ENCODE results near the gene ALAD.
A peak's percentile ranks its signal among the peaks of the same experiment; 100 is the strongest.

ALAD gene

DNA sequence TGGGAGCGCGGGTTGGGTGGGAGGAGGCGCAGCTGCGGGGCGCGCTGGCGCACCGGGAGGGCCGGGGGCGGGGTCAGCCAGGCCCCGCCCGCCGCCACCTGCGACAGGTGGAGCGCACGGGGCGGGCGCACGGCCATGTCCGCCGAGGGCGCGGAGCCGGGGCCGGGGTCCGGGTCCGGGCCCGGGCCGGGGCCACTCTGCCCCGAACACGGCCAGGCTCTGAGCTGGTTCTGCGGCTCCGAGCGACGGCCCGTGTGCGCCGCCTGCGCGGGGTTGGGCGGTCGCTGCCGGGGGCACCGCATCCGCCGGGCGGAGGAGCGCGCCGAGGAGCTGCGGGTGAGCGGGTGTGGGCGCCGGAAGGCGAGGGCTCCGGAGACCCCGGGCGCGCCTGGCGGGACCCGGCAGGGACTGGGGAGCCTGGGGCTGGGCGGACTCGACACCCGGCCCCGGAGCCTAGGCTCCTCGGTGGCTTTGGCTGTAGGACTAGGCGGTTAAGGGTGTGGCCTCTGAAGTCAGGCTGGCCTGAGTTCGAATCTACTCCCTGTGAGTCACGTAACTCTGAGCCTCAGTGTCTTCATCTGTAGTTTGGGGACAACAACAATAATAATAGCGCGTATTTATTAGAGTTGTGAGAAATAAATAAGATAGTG is 51.5 kb downstream of the ALAD start, which contains the start of gene BSPRY:
BSPRY (plus strand) TSS at position 97 of the 650 bp plus-strand sequence; CDS start at position 136, 39 bp downstream.
- no peak within 1 kb of the TSS for H3K9ac ChIP-seq (ENCODE audit: low read depth, low read length)

GRCh38 chr9:113349066-113349444 is 52.0 kb downstream of the ALAD start:
- H3K27me3 ChIP-seq (ENCODE audit: insufficient read depth, low read length, poor library complexity): peaks cover 27% of the 10 kb centered on the region

More for the DNA sequence above, 51.5 kb downstream of the ALAD start, which contains the start of gene BSPRY:
- Histone ChIP-seq H3K4me2 (ENCODE audit: insufficient read depth, low read length) (peak within 1 kb of the TSS; percentile 50), H2AFZ (ENCODE audit: low read depth, low read length) (no peak within 1 kb of the TSS), H3K79me2 (ENCODE audit: insufficient read depth, low read length) (no peaks in the 10 kb centered on the region), H3K36me3 (ENCODE audit: insufficient read depth, low read length) (no peaks in the 10 kb centered on the region), H3K9me3 (ENCODE audit: insufficient read depth, low read length, severe bottlenecking) (no peaks in the 10 kb centered on the region), H3K4me1 (ENCODE audit: insufficient read depth, low read length) (peaks cover 5% of the 10 kb centered on the region; the same call in 1 of the 2 replicates), H3K4me3 (ENCODE audit: low read depth in 1 of 2, low read length in 2 of 2) (no peak within 1 kb of the TSS), H3K27ac (ENCODE audit: low read length) (no peak within 1 kb of the TSS), H3K27me3 (ENCODE audit: insufficient read depth, low read length, poor library complexity) (peaks cover 32% of the 10 kb centered on the region), H4K20me1 (ENCODE audit: insufficient read depth, low read length) (no peaks in the 10 kb centered on the region)
- peak; percentile 78 for ATAC-seq (ENCODE audit: insufficient read depth, low read depth)
- peak; percentile 24 for DNase-seq
- TF ChIP-seq, protein P1, sequence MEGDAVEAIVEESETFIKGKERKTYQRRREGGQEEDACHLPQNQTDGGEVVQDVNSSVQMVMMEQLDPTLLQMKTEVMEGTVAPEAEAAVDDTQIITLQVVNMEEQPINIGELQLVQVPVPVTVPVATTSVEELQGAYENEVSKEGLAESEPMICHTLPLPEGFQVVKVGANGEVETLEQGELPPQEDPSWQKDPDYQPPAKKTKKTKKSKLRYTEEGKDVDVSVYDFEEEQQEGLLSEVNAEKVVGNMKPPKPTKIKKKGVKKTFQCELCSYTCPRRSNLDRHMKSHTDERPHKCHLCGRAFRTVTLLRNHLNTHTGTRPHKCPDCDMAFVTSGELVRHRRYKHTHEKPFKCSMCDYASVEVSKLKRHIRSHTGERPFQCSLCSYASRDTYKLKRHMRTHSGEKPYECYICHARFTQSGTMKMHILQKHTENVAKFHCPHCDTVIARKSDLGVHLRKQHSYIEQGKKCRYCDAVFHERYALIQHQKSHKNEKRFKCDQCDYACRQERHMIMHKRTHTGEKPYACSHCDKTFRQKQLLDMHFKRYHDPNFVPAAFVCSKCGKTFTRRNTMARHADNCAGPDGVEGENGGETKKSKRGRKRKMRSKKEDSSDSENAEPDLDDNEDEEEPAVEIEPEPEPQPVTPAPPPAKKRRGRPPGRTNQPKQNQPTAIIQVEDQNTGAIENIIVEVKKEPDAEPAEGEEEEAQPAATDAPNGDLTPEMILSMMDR (IDR thresholded peaks at IDR 0.05; ENCODE audit: borderline replicate concordance, extremely low read depth, low read length, poor library complexity, severe bottlenecking): no peak
- no peak for TF ChIP-seq EZH2 (IDR thresholded peaks at IDR 0.05; ENCODE audit: borderline replicate concordance, low read depth, low read length, severe bottlenecking)

GRCh38 chr9:113348437-113348836 is 52.6 kb downstream of the ALAD start:
- TF ChIP-seq, protein P1 (IDR thresholded peaks at IDR 0.05; ENCODE audit: borderline replicate concordance, extremely low read depth, low read length, poor library complexity, severe bottlenecking): no peak
- no peak for TF ChIP-seq EZH2 (IDR thresholded peaks at IDR 0.05; ENCODE audit: borderline replicate concordance, low read depth, low read length, severe bottlenecking)
- peaks cover 24% of the 10 kb centered on the region for H3K27me3 ChIP-seq (ENCODE audit: insufficient read depth, low read length, poor library complexity)
- ATAC-seq (ENCODE audit: insufficient read depth, low read depth) (no peak), DNase-seq (no peak)
- no peak overlapping the region for H3K27ac ChIP-seq (ENCODE audit: low read length)
- H3K4me1 ChIP-seq (ENCODE audit: insufficient read depth, low read length): peaks cover 13% of the 10 kb centered on the region
- H3K4me3 ChIP-seq (ENCODE audit: low read depth in 1 of 2, low read length in 2 of 2): no peak overlapping the region
- no peaks in the 10 kb centered on the region for H3K9me3 ChIP-seq (ENCODE audit: insufficient read depth, low read length, severe bottlenecking)
- H3K4me2 ChIP-seq (ENCODE audit: insufficient read depth, low read length): no peak overlapping the region
- no peaks in the 10 kb centered on the region for H3K36me3 ChIP-seq (ENCODE audit: insufficient read depth, low read length)
- no peaks in the 10 kb centered on the region for H3K79me2 ChIP-seq (ENCODE audit: insufficient read depth, low read length)
- H3K9ac ChIP-seq (ENCODE audit: low read depth, low read length): no peak overlapping the region
- H4K20me1 ChIP-seq (ENCODE audit: insufficient read depth, low read length): no peaks in the 10 kb centered on the region
- H2AFZ ChIP-seq (ENCODE audit: low read depth, low read length): no peak overlapping the region

More at GRCh38 chr9:113349066-113349444, 52.0 kb downstream of the ALAD start:
- Histone ChIP-seq H3K9ac (ENCODE audit: low read depth, low read length) (no peak overlapping the region), H3K27ac (ENCODE audit: low read length) (no peak overlapping the region), H3K9me3 (ENCODE audit: insufficient read depth, low read length, severe bottlenecking) (no peaks in the 10 kb centered on the region), H2AFZ (ENCODE audit: low read depth, low read length) (no peak overlapping the region), H4K20me1 (ENCODE audit: insufficient read depth, low read length) (no peaks in the 10 kb centered on the region), H3K4me3 (ENCODE audit: low read depth in 1 of 2, low read length in 2 of 2) (no peak overlapping the region), H3K79me2 (ENCODE audit: insufficient read depth, low read length) (no peaks in the 10 kb centered on the region), H3K36me3 (ENCODE audit: insufficient read depth, low read length) (no peaks in the 10 kb centered on the region), H3K4me2 (ENCODE audit: insufficient read depth, low read length) (no peak overlapping the region), H3K4me1 (ENCODE audit: insufficient read depth, low read length) (peaks cover 7% of the 10 kb centered on the region)
- TF ChIP-seq, protein P1 (IDR thresholded peaks at IDR 0.05; ENCODE audit: borderline replicate concordance, extremely low read depth, low read length, poor library complexity, severe bottlenecking): no peak
- no peak for TF ChIP-seq EZH2 (IDR thresholded peaks at IDR 0.05; ENCODE audit: borderline replicate concordance, low read depth, low read length, severe bottlenecking)
- ATAC-seq (ENCODE audit: insufficient read depth, low read depth) (no peak), DNase-seq (no peak)

All from DND-41 (cell line).